ENCODE results near the gene ESPN.
"Not testable (repeated sequence)": the region's sequence is repeated elsewhere in the genome, so short reads cannot be mapped to it uniquely, and the experiment has no call there.

ESPN gene

DNA sequence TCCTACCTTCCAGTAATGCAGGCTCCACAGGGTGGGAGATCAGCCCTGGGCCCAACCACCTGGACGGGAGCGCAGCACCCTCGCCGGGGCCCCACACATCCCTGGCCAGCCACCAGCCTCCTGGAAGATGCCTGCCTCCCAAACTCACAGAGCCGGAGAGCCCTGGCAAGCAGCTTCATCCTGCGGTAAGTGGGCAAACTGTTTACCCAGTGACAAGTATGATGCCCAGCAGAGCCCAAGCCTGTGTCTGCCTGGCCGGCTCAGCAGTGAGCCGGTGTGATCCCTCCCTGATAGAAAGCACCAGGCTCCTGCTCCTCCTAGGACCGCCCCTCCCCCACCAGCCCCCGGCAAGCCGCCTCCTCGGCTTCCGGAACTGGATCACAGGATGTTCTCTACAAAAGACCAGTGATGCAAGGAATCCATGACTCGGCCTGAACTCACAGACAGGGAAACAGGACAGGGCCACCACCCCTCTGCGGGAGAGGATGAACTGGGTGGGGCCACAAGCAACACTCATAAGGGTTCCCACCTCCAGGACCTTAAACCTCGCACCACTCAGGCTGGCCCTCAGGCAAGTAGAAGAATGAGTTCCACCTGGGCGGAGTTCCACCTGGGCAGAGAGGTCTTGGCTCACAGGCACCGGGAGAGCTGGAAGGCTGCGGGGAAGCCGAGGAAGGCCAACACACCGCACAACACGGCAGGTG lies 38.9 kb upstream of the ESPN start:
- no peak for DNase-seq (ENCODE audit: low read depth)
- no peak overlapping the region for H3K4me3 ChIP-seq (ENCODE audit: low read depth, low read length)
- TF ChIP-seq, protein P1, sequence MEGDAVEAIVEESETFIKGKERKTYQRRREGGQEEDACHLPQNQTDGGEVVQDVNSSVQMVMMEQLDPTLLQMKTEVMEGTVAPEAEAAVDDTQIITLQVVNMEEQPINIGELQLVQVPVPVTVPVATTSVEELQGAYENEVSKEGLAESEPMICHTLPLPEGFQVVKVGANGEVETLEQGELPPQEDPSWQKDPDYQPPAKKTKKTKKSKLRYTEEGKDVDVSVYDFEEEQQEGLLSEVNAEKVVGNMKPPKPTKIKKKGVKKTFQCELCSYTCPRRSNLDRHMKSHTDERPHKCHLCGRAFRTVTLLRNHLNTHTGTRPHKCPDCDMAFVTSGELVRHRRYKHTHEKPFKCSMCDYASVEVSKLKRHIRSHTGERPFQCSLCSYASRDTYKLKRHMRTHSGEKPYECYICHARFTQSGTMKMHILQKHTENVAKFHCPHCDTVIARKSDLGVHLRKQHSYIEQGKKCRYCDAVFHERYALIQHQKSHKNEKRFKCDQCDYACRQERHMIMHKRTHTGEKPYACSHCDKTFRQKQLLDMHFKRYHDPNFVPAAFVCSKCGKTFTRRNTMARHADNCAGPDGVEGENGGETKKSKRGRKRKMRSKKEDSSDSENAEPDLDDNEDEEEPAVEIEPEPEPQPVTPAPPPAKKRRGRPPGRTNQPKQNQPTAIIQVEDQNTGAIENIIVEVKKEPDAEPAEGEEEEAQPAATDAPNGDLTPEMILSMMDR (IDR thresholded peaks at IDR 0.05; ENCODE audit: low read depth, low read length, missing control alignments): no peak

DNA sequence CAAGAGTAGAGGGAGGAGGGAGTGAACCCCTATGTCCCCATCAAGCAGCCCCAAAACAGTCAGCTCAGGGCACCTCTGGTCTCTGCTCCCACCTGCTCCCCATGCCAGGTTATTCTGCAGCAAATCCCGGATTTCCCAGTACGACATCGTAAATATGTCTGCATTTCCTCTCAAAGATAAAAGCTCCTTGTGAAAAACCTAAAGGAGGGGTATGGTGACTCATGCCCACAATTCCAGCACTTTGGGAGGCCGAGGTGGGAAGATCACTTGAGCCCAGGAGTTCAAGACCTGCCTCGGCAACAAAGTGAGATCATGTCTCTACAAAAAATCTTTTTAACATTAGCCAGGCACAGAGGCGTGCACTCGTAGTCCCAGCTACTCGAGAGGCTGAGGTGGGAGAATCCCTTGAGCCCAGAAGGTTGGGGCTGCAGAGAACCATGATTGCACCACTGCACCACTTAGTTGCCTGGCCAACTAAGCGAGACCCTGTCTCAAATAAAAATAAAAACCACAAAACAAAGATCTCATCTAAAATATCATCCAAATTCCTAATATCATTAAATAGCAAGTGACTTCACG lies 38.1 kb upstream of the ESPN start:
- DNase-seq (ENCODE audit: low read depth): no peak
- TF ChIP-seq, protein P1 (IDR thresholded peaks at IDR 0.05; ENCODE audit: low read depth, low read length, missing control alignments): no peak

DNA sequence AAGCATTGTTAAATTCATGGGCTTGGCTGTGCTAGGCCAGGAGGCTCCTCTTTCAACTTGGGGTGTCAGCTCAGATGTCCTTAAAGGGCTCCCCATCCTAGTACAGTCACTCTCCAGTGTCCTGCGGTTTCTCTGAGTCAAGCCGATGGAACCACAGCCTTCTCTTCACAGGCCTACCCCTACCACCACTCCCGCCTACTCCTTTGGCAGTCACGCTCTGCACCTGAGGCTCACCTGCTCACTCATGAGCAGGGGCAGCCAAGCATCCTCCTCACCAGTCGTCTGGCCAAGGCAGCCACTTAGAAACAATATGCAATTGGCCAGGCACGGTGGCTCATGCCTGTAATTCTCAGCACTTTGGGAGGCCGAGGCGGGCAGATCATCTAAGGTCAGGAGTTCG lies 34.6 kb upstream of the ESPN start:
- no peak for DNase-seq (ENCODE audit: low read depth)
- no peak overlapping the region for H3K4me3 ChIP-seq (ENCODE audit: low read depth, low read length)
- TF ChIP-seq, protein P1 (IDR thresholded peaks at IDR 0.05; ENCODE audit: low read depth, low read length, missing control alignments): no peak

More for the DNA sequence above, 38.1 kb upstream of the ESPN start:
- H3K4me3 ChIP-seq (ENCODE audit: low read depth, low read length): no peak overlapping the region

DNA sequence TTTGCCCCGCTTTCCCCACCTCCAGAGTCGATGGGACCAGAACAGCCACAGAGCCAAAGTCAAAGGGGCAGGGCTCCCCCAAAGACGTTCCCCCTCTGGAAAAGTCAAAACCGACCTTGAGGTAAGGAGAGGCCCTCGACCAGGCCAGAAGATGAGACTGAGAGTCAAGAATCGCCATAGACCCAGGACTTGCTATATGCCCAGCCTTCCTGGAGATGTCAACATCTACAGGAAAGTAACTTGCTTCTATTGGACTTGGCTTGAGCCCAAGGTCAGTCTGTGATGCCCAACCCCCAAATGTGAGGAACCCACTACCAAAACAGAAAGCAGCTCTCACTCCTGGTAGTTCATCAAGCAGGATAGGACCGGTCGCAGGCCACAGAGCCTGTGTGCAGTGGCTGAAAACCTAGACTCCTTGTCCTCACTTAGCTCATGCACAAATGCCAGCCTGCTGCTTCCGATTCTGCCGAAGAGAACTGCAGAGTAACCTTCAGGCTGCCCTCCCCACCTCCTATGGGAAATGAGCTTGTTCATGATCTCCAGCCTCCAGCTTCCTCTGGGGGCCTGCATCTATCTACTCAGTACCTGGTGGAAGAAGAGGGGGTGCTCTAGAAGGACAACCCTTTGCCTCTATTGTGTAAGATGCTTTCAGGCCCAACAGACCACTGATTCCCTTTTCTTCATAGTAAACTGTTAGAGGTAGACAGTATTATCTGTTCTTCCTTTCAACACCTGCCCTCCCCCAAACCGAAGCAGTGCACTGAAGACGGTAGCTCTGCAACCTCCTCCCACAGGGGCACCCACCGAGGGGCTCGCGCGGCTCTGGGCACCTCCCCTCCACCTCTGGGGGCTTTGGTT lies 32.4 kb upstream of the ESPN start:
- TF ChIP-seq, protein P1 (IDR thresholded peaks at IDR 0.05; ENCODE audit: low read depth, low read length, missing control alignments): no peak
- no peak for DNase-seq (ENCODE audit: low read depth)
- peak overlapping the region; percentile 81 for H3K4me3 ChIP-seq (ENCODE audit: low read depth, low read length)

DNA sequence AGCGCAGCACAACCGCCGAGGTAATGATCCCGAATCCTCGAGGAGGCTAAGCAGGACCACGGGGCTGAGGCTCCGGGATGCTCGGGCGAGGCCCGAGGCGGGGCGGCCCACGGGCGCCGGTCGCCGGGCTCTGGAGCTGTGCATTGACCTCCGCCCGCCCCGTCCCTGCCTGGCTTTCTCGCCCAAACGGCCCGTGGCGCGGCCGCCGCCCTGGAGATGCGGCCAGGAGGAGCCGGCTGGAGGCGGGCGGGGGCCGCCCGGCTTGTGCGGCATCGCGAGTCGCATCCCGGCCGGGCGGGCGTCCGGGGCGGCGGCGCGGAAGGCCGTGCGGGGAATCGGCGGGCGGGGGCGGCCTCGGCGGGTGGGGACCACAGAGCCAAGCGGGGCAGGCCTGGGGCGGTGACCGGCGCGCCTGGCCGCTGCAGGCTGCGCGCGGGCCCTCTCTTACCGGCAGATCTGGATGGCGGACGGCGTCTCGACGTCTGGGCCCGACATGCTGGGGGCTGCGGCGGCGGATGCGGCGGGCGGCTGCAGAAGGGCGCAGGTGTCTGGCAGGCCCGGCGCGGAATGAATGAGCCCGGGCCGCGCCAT lies 31.7 kb upstream of the ESPN start:
- peak overlapping the region; percentile 81 for H3K4me3 ChIP-seq (ENCODE audit: low read depth, low read length)
- no peak for DNase-seq (ENCODE audit: low read depth)
- TF ChIP-seq, protein P1 (IDR thresholded peaks at IDR 0.05; ENCODE audit: low read depth, low read length, missing control alignments): no peak

DNA sequence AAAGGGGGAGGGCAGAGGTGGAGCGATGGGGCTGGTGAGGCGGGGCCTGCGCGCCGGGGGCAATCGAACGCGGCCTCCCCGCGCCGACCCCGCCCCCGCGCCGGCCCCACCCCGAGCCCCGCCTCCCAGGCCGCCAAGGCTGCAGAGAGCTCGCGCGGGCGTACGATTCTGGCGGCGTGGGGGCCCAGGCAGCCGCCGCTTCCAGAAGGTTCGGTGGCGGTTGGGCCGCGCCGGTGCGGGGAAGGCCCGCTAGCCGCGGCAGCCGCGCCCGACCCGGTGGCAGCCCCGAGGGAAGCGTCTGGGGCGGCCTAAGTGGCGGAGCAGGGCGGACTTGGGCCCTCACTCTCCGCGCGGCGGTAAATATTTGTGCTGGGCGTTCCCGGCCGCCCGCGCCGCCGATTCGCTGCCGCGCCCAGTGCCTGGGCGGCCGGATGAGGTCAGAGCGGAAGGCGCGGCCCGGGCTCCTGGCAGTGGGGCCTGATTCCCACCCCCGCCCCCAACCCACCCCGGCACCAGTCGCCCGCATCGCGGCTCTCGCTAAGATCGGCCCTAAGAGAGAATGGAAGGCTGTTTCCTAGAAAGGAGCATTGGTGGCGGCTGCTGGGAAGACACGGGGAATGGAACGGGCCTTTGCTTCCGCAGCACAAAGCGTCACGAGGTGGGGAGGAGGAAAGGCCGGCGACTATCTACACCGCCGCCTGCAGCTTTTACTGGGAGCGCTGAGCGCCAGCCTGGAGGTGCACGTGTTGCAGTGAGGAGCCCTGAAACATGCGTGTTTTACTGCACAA lies 31.0 kb upstream of the ESPN start, which contains the start of gene ACOT7:
ACOT7 (minus strand) TSS at position 368 of the 788 bp plus-strand sequence. CDS start 368 bp downstream, outside the sequence.
- TF ChIP-seq, protein P1 (IDR thresholded peaks at IDR 0.05; ENCODE audit: low read depth, low read length, missing control alignments): peak; percentile 1
- peak within 1 kb of the TSS; percentile 81 for H3K4me3 ChIP-seq (ENCODE audit: low read depth, low read length)
- DNase-seq (ENCODE audit: low read depth): peak; percentile 47

DNA sequence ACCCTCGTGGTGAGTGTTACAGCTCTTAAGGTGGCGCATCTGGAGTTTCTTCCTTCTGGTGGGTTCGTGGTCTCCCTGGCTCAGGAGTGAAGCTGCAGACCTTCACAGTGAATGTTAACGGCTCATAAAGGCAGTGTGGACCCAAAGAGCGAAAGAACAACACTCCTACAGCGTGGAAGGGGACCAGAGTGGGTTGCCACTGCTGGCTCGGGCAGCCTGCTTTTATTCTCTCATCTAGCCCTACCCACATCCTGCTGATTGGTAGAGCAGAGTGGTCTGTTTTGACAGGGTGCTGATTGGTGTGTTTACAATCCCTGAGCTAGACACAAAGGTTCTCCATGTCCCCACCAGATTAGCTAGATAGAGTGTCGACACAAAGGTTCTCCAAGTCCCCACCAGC lies 29.4 kb upstream of the ESPN start:
- H3K4me3 ChIP-seq (ENCODE audit: low read depth, low read length); DNase-seq (ENCODE audit: low read depth): not testable (repeated sequence)

DNA sequence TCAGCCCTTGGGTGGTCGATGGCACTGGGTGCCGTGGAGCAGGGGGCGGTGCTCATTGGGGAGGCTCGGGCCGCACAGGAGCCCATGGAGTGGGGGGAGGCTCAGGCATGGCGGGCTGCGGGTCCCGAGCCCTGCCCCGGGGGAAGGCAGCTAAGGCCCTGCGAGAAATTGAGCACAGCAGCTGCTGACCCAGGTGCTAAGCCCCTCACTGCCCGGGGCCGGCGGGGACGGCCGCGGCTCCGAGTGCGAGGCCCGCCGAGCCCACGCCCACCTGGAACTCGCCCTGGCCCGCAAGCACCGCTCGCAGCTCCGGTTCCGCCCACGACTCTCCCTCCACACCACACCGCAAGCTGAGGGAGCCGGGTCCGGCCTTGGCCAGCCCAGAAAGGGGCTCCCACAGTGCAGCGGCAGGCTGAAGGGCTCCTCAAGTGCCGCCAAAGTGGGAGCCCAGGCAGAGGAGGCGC lies 28.8 kb upstream of the ESPN start:
- DNase-seq (ENCODE audit: low read depth); H3K4me3 ChIP-seq (ENCODE audit: low read depth, low read length): not testable (repeated sequence)

All from GM12864 (cell line).